Measurements from ENCODE around the gene INO80B. TPM values are rescaled to one million over a fixed set of nuclear protein-coding genes. Genes with fewer than 3 reads are reported as not detected.

The INO80B gene
- total and polyA plus RNA-seq, 2 donors (not counting 1 experiment from before 2014, with no cell fraction given) = 6.9 to 13.0 TPM

- Histone ChIP-seq H3K27me3 (ENCODE audit: control insufficient read depth, insufficient read depth, low read length) (no peaks in the 10 kb centered on the region), H2AFZ (ENCODE audit: low read length) (no peak overlapping the region), H3K4me1 (ENCODE audit: control insufficient read depth, extremely low read depth, insufficient read depth, low read length) (peaks cover 2% of the 10 kb centered on the region), H4K20me1 (ENCODE audit: control insufficient read depth, extremely low read depth, insufficient read depth, low read length) (no peaks in the 10 kb centered on the region), H3K9me3 (ENCODE audit: control insufficient read depth, insufficient read depth, low read depth, low read length) (no peaks in the 10 kb centered on the region), H3K79me2 (ENCODE audit: control insufficient read depth, insufficient read depth, low read length) (no peaks in the 10 kb centered on the region), H3K36me3 (ENCODE audit: control insufficient read depth, insufficient read depth, low read length) (peaks cover 16% of the 10 kb centered on the region), H3K9ac (ENCODE audit: insufficient read depth, low read length) (no peak overlapping the region), H3K27ac (ENCODE audit: insufficient read depth, low read length) (no peak overlapping the region), H3K4me3 (replicated peaks in 1 of 4; ENCODE audit: control extremely low read depth in 1 of 4, insufficient read depth in 1 of 4, low read depth in 3 of 4, low read length in 4 of 4) (no peak overlapping the region), H3K4me2 (ENCODE audit: extremely low read depth, insufficient read depth, low read length) (no peak overlapping the region)
- TF ChIP-seq CTCF (conservative IDR thresholded peaks at IDR 0.05 in 1 of 2, IDR thresholded peaks at IDR 0.05 in 1 of 2; ENCODE audit: low read depth in 1 of 2, low read length in 2 of 2) (no peak), EZH2 (IDR thresholded peaks at IDR 0.05; ENCODE audit: low read length, missing control alignments) (no peak)
- DNase-seq (ENCODE audit: low read depth in 2 of 2) = no peak
Observed at GRCh38 chr2:74427551-74427950, 27.3 kb upstream of the INO80B start.

GRCh38 chr2:74428675-74429074 lies 26.2 kb upstream of the INO80B start:
- H3K36me3 ChIP-seq (ENCODE audit: control insufficient read depth, insufficient read depth, low read length) = peaks cover 16% of the 10 kb centered on the region

More at GRCh38 chr2:74428675-74429074, 26.2 kb upstream of the INO80B start:
- no peak overlapping the region for H3K4me2 ChIP-seq (ENCODE audit: extremely low read depth, insufficient read depth, low read length)
- H3K27ac ChIP-seq (ENCODE audit: insufficient read depth, low read length) = no peak overlapping the region
- no peak overlapping the region for H2AFZ ChIP-seq (ENCODE audit: low read length)
- H4K20me1 ChIP-seq (ENCODE audit: control insufficient read depth, extremely low read depth, insufficient read depth, low read length) = no peaks in the 10 kb centered on the region
- peaks cover 2% of the 10 kb centered on the region for H3K4me1 ChIP-seq (ENCODE audit: control insufficient read depth, extremely low read depth, insufficient read depth, low read length)
- H3K4me3 ChIP-seq (replicated peaks in 1 of 4; ENCODE audit: control extremely low read depth in 1 of 4, insufficient read depth in 1 of 4, low read depth in 3 of 4, low read length in 4 of 4) = no peak overlapping the region
- H3K27me3 ChIP-seq (ENCODE audit: control insufficient read depth, insufficient read depth, low read length) = no peaks in the 10 kb centered on the region
- no peak for DNase-seq (ENCODE audit: low read depth in 2 of 2)
- no peak overlapping the region for H3K9ac ChIP-seq (ENCODE audit: insufficient read depth, low read length)
- TF ChIP-seq CTCF (conservative IDR thresholded peaks at IDR 0.05 in 1 of 2, IDR thresholded peaks at IDR 0.05 in 1 of 2; ENCODE audit: low read depth in 1 of 2, low read length in 2 of 2) (no peak), EZH2 (IDR thresholded peaks at IDR 0.05; ENCODE audit: low read length, missing control alignments) (no peak)
- no peaks in the 10 kb centered on the region for H3K79me2 ChIP-seq (ENCODE audit: control insufficient read depth, insufficient read depth, low read length)
- H3K9me3 ChIP-seq (ENCODE audit: control insufficient read depth, insufficient read depth, low read depth, low read length) = no peaks in the 10 kb centered on the region

Measured in fibroblast of lung (primary cell).